ENCODE results near the gene DPPA2. TPM values are rescaled to one million over a fixed set of nuclear protein-coding genes. Genes with fewer than 3 reads are reported as not detected.

DPPA2 gene
- total and polyA plus RNA-seq, 2 experiments from 2014 or later, result not detected

DNA sequence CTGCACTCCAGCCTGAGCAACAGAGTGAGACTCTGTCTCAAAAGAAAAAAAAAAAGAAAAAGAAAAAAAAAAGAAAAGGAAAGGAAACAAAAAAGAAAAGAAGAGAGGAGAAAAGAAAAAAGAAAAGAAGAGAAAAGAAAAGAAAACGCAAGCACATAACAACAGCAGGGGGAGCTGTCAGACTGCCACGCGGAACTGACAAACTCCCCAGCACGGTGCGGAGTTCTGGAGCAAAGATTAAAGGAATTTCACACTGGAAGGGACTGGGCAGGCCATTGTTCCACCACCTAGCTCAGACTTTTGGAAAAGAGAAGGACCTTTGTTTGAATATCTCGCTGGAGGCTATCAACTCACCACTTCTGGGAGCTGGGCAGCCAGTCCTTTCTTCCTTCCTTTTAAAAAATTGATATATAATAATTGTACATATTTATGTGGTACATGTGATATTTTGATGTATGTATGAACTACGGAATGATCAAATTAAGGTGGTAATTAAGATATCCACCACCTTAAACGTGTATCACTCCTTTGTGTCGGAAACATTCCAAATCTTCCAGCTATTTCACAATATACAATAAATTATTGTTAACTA, 40.5 kb downstream of the DPPA2 start:
- 13 to 14% methylated on average over 9 of the region's 9 CpGs for WGBS, 2 experiments (ENCODE audit: low coverage in 1 of 2, low lambda C conversion rate in 2 of 2, missing lambda C conversion rate in 2 of 2)

DNA sequence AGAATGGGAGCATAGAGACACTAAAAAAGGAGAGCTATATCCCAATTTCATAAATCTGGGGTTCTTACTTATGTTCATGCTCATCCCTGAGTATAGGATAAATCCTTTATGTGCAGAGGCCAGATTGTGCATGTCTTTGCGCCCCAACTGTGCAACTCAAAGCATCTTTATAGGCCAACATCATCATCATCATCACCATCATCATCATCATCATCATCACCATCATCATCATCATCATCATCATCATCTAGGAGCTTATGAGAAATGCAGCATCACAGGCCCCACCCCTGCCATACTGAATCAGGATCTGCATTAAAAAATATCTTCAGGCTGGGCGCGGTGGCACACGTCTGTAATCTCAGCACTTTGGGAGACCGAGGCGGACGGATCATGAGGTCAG, 45.5 kb downstream of the DPPA2 start:
- no peak overlapping the region for H3K4me3 ChIP-seq
- no peaks in the 10 kb centered on the region for H3K79me2 ChIP-seq (ENCODE audit: insufficient read depth)
- no peak overlapping the region for H3K27ac ChIP-seq
- no peak overlapping the region for H2AFZ ChIP-seq
- no peak overlapping the region for H3K9ac ChIP-seq
- no peaks in the 10 kb centered on the region for H3K9me3 ChIP-seq (ENCODE audit: low read depth)
- WGBS, 2 experiments (ENCODE audit: low coverage in 1 of 2, low lambda C conversion rate in 2 of 2, missing lambda C conversion rate in 2 of 2), result 69 to 78% methylated on average over 6 to 7 of the region's 7 CpGs
- no peaks in the 10 kb centered on the region for H3K9me2 ChIP-seq (ENCODE audit: insufficient read depth)
- no peaks in the 10 kb centered on the region for H3K36me3 ChIP-seq (ENCODE audit: low read depth)
- H3K27me3 ChIP-seq (replicated peaks; ENCODE audit: insufficient read depth), result no peaks in the 10 kb centered on the region
- H3K4me1 ChIP-seq (ENCODE audit: insufficient read depth), result no peaks in the 10 kb centered on the region
- DNase-seq, result no peak
- H4K20me1 ChIP-seq (ENCODE audit: insufficient read depth), result no peaks in the 10 kb centered on the region
- no peak overlapping the region for H3K4me2 ChIP-seq (ENCODE audit: unreplicated experiment)
- TF ChIP-seq EZH2phosphoT487 (IDR thresholded peaks at IDR 0.05; ENCODE audit: insufficient read depth, low read depth) (no peak), EZH2 (IDR thresholded peaks at IDR 0.05; ENCODE audit: insufficient read depth, poor library complexity, severe bottlenecking) (no peak)
- in situ Hi-C loops (cut with MboI), result no loop called here
- no peaks in the 10 kb centered on the region for H3F3A ChIP-seq (ENCODE audit: insufficient read depth)

More for the DNA sequence above, 40.5 kb downstream of the DPPA2 start:
- Histone ChIP-seq H3K4me1 (ENCODE audit: insufficient read depth) (0 out of 2 replicates have a peak, but pooled peaks cover 2% of the 10 kb centered on the region), H3K9me3 (ENCODE audit: low read depth) (no peaks in the 10 kb centered on the region), H3K27me3 (replicated peaks; ENCODE audit: insufficient read depth) (no peaks in the 10 kb centered on the region), H4K20me1 (ENCODE audit: insufficient read depth) (no peaks in the 10 kb centered on the region), H3K9me2 (ENCODE audit: insufficient read depth) (no peaks in the 10 kb centered on the region), H3F3A (ENCODE audit: insufficient read depth) (no peaks in the 10 kb centered on the region), H3K4me2 (ENCODE audit: unreplicated experiment) (peak overlapping the region; percentile 15), H2AFZ (peak overlapping the region; percentile 53; the same call in 1 of the 2 replicates), H3K36me3 (ENCODE audit: low read depth) (no peaks in the 10 kb centered on the region), H3K9ac (no peak overlapping the region), H3K4me3 (no peak overlapping the region), H3K79me2 (ENCODE audit: insufficient read depth) (no peaks in the 10 kb centered on the region), H3K27ac (no peak overlapping the region)
- TF ChIP-seq EZH2phosphoT487 (IDR thresholded peaks at IDR 0.05; ENCODE audit: insufficient read depth, low read depth) (no peak), EZH2 (IDR thresholded peaks at IDR 0.05; ENCODE audit: insufficient read depth, poor library complexity, severe bottlenecking) (no peak)
- in situ Hi-C loops (cut with MboI), result no loop called here
- peak; percentile 64 for DNase-seq

DNA sequence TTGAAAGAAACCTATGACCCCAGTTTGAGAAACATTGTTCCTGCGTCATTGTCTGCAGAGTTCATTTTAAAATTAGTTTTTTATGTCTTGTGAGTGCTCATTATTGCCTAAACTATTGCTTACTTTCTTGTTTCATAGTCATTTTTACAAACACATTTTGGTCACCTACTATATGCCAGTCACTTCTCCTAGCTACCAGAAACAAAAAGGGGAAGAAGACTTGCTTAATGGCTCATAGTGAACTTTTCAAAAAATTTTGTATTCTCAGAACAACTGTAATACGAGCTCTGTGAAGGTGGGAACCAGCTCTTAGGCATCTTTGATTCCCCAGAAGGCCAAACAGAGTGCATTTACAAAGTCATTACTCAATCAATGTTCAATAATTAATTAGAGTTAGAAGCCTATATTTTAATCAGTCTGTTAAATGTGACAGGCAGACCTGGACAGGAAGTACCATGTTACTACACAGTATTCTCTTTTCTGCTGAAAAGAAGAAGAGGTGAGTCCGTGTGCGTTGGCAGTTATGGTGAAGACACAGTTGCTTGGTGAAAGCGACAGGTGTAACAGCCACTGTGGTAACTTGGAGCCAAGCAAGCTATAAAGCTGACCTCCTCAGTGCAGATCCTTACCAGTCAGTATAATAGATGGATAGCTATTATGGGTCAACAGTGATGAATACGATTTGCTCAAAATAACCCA, 46.6 kb downstream of the DPPA2 start:
- Histone ChIP-seq H3K4me3 (no peak overlapping the region), H3K27me3 (replicated peaks; ENCODE audit: insufficient read depth) (no peaks in the 10 kb centered on the region), H3K4me2 (ENCODE audit: unreplicated experiment) (no peak overlapping the region), H3K9me3 (ENCODE audit: low read depth) (no peaks in the 10 kb centered on the region), H3F3A (ENCODE audit: insufficient read depth) (no peaks in the 10 kb centered on the region), H3K79me2 (ENCODE audit: insufficient read depth) (no peaks in the 10 kb centered on the region), H4K20me1 (ENCODE audit: insufficient read depth) (no peaks in the 10 kb centered on the region), H2AFZ (no peak overlapping the region), H3K27ac (no peak overlapping the region), H3K9me2 (ENCODE audit: insufficient read depth) (no peaks in the 10 kb centered on the region), H3K9ac (no peak overlapping the region), H3K4me1 (ENCODE audit: insufficient read depth) (no peaks in the 10 kb centered on the region), H3K36me3 (ENCODE audit: low read depth) (no peaks in the 10 kb centered on the region)
- in situ Hi-C loops (cut with MboI), result no loop called here
- no peak for DNase-seq
- TF ChIP-seq EZH2 (IDR thresholded peaks at IDR 0.05; ENCODE audit: insufficient read depth, poor library complexity, severe bottlenecking) (no peak), EZH2phosphoT487 (IDR thresholded peaks at IDR 0.05; ENCODE audit: insufficient read depth, low read depth) (no peak)
- WGBS, 2 experiments (ENCODE audit: low coverage in 1 of 2, low lambda C conversion rate in 2 of 2, missing lambda C conversion rate in 2 of 2), result 42 to 51% methylated on average over 6 of the region's 6 CpGs

DNA sequence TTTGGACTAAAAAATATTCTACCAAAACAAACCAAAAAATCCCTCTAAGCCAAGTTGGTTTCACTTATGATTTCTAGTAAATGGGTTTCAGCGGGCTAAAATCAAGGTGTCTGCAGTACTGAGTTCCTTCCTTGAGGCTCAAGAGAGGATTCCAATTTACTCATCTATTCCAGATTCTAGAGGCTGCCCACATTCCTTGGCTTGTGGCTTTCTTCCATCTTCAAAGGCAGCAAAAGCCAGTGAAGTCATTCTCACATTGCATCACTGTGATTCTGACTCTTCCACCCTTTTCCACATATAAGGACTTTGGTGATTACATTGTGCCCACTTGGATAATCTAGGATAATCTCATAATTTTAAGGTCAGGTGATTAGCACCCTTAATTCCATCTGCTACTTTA, 48.1 kb downstream of the DPPA2 start:
- DNase-seq, result peak; percentile 3

More for the DNA sequence above, 48.1 kb downstream of the DPPA2 start:
- Histone ChIP-seq H3K9ac (no peak overlapping the region), H4K20me1 (ENCODE audit: insufficient read depth) (no peaks in the 10 kb centered on the region), H3K27ac (no peak overlapping the region), H3K4me1 (ENCODE audit: insufficient read depth) (no peaks in the 10 kb centered on the region), H3K9me2 (ENCODE audit: insufficient read depth) (no peaks in the 10 kb centered on the region), H3K9me3 (ENCODE audit: low read depth) (no peaks in the 10 kb centered on the region), H2AFZ (no peak overlapping the region), H3F3A (ENCODE audit: insufficient read depth) (no peaks in the 10 kb centered on the region), H3K79me2 (ENCODE audit: insufficient read depth) (no peaks in the 10 kb centered on the region), H3K4me2 (ENCODE audit: unreplicated experiment) (no peak overlapping the region), H3K27me3 (replicated peaks; ENCODE audit: insufficient read depth) (no peaks in the 10 kb centered on the region), H3K36me3 (ENCODE audit: low read depth) (no peaks in the 10 kb centered on the region), H3K4me3 (no peak overlapping the region)
- in situ Hi-C loops (cut with MboI), result no loop called here
- TF ChIP-seq EZH2phosphoT487 (IDR thresholded peaks at IDR 0.05; ENCODE audit: insufficient read depth, low read depth) (no peak), EZH2 (IDR thresholded peaks at IDR 0.05; ENCODE audit: insufficient read depth, poor library complexity, severe bottlenecking) (no peak)
- WGBS, 2 experiments (ENCODE audit: low coverage in 1 of 2, low lambda C conversion rate in 2 of 2, missing lambda C conversion rate in 2 of 2), result 70 to 74% methylated on average over 1 of the region's 1 CpG
